Activated CD8-positive, alpha-beta memory T cell treated with anti-CD3 and anti-CD28 coated beads, Interleukin-2, amount 50 U/mL, for 48 hours (primary cell): ENCODE results near the gene RPS29.

Source experiments
- DNase-seq: peaks from one replicate; pipeline ENCODE4 v3.0.0-alpha.2; 2020

The RPS29 gene

GRCh38 chr14:49549446-49549845, 36.7 kb downstream of the RPS29 start:
- no peak for DNase-seq

DNA sequence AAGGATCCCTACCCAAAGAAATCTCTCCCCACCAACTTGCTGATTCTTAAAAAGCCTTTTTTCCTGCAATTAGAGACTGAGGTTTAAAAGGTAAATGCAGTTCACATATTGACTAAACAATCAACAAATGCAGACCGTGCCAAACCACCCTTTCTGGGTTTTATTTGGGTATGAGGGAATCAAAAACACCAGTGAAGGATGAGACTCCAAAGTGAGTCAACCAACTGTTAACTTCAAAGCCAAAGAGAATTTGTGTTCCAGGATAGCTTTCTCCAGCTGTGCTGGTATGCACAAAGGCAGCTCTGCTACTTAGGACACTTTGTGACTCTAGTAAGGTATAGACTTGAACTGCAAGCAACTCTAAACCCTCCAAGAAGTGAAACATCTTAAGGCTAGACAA, 39.4 kb downstream of the RPS29 start:
- no peak for DNase-seq

GRCh38 chr14:49545716-49546115, 40.5 kb downstream of the RPS29 start:
- DNase-seq, result no peak

- DNase-seq, result no peak
Observed at GRCh38 chr14:49545071-49545470, 41.1 kb downstream of the RPS29 start.

DNA sequence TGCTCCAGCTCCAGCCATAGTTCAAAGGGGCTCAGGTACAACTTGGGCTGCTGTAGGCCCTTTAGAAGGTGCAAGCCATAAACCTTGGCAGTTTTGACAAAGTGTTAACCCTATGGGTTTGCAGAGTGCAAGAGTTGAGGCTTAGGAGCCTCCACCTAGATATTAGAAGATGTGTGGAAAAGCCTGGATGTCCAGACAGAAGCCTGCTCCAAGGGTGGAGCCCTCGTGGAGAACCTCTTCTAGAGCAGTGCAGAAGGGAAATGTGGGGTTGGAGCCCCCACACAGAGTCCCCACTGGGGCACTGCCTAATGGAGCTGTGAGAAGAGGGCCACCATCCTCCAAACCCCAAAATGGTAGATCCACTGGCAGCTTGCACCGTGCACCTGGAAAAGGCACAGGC, 45.1 kb downstream of the RPS29 start:
- DNase-seq, result no peak

DNA sequence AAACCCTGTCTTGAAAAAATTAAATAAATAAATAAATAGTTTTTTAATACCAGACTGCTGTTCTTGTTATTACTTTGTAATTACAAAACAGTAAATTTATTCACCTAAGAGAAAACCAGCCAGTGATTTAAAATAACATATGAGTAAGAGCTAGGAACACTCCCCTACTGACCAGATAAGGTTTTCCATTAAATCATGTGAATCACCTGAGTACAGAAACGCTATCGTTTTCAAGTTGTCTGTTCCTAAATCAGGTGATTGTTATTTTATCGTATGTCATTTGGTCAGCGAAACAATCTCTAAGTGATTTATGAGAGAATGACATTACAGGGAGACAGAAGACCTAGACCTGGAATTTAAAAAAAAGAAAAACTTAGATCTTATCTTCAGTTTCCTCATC, 47.3 kb downstream of the RPS29 start:
- DNase-seq, result no peak
